Activated T-cell treated with anti-CD3 and anti-CD28 coated beads, Interleukin-2, amount 50 U/mL, for 24 hours (primary cell): ENCODE data around the gene PCNP.
"Not testable (repeated sequence)": the region's sequence is repeated elsewhere in the genome, so short reads cannot be mapped to it uniquely, and the experiment has no call there.

Source experiments
- DNase-seq: peaks from one replicate; pipeline ENCODE4 v3.0.0-alpha.2; 2020
- H3K27ac Mint-ChIP-seq: 2 replicates; pipeline ENCODE4 v1.8.0; 2020; ENCODE audit warnings: mild to moderate bottlenecking, mixed read lengths
- H3K27me3 Mint-ChIP-seq: 2 replicates; pipeline ENCODE4 v1.8.0; 2020; ENCODE audit warnings: mixed read lengths
- H3K36me3 Mint-ChIP-seq: 2 replicates; pipeline ENCODE4 v1.8.0; 2020; ENCODE audit warnings: low read depth, mixed read lengths
- H3K4me1 Mint-ChIP-seq: 2 replicates; pipeline ENCODE4 v1.8.0; 2020; ENCODE audit warnings: low read depth, mixed read lengths
- H3K4me3 Mint-ChIP-seq: 2 replicates; pipeline ENCODE4 v1.8.0; 2020; ENCODE audit warnings: mild to moderate bottlenecking, moderate library complexity, mixed read lengths
- H3K9me3 Mint-ChIP-seq: 2 replicates; pipeline ENCODE4 v1.8.0; 2020; ENCODE audit warnings: mixed read lengths

Gene PCNP

DNA sequence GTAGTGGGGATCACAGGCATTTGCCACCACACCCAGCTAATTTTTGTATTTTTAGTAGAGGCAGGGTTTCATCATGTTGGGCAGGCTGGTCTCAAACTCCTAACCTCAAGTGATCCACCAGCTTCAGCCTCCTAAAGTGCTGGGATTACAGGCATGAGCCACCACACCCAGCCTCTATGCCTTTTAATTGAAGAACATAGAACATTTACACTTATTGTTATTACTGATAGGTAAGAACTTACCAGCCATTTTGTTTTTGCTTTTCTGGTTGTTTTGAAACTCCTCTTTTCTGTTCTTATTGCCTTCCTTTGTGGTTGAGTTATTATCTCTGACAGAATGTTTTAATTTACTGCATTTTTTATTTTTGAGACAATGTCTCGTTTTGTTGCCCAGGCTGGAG lies 29.2 kb downstream of the PCNP start:
- Mint-ChIP-seq H3K27me3 (no peaks in the 10 kb centered on the region), H3K9me3 (no peaks in the 10 kb centered on the region), H3K4me1 (peaks cover 2% of the 10 kb centered on the region), H3K27ac (no peak overlapping the region), H3K36me3 (peaks cover 14% of the 10 kb centered on the region), H3K4me3 (no peak overlapping the region)
- no peak for DNase-seq

DNA sequence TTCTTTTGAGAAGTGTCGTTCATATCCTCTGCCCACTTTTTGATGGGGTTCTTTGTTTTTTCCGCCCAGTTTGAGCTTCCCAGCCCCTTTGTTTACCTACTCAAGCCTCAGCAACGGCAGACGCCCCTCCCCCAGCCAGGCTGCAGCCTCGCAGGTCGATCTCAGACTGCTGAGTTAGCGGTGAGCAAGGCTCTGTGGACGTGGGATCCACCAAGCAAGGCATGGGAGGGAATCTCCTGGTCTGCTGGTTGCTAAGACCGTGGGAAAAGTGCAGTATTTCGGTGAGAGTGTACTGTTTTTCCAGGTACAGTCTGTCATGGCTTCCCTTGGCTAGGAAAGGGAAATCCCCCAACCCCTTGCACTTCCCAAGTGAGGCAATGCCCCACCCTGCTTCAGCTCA lies 31.4 kb downstream of the PCNP start:
- not testable (repeated sequence) for H3K9me3 Mint-ChIP-seq

DNA sequence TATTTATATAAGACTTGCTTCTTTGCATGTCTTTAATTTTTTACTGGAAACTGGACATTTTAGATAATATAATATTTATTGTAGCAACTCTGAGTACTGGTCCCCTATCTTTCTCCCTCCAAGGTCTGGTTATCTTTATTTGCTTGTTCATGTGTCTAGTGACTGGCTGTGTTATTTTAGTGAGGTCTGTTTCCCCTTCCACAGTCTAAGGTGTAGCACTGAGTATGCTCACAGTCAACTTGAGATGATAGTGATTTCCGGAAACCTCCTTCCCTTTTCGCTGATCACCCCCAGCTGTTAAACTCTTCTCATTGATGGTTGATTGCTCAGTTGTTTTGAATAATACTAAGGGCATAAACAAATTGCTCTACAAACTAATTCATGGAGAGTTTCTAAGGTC lies 37.0 kb downstream of the PCNP start:
- H3K27me3 Mint-ChIP-seq = no peaks in the 10 kb centered on the region
- DNase-seq = no peak
- H3K36me3 Mint-ChIP-seq = no peaks in the 10 kb centered on the region
- H3K4me3 Mint-ChIP-seq = no peak overlapping the region
- H3K27ac Mint-ChIP-seq = no peak overlapping the region
- H3K4me1 Mint-ChIP-seq = no peaks in the 10 kb centered on the region
- no peaks in the 10 kb centered on the region for H3K9me3 Mint-ChIP-seq

More for the DNA sequence above, 31.4 kb downstream of the PCNP start:
- not testable (repeated sequence) for H3K4me3 Mint-ChIP-seq, H3K27me3 Mint-ChIP-seq, H3K4me1 Mint-ChIP-seq, H3K27ac Mint-ChIP-seq, H3K36me3 Mint-ChIP-seq, DNase-seq

GRCh38 chr3:101613014-101613413 lies 39.0 kb downstream of the PCNP start:
- H3K4me3 Mint-ChIP-seq, H3K27me3 Mint-ChIP-seq, H3K36me3 Mint-ChIP-seq, H3K27ac Mint-ChIP-seq, H3K4me1 Mint-ChIP-seq, DNase-seq, H3K9me3 Mint-ChIP-seq: not testable (repeated sequence)

DNA sequence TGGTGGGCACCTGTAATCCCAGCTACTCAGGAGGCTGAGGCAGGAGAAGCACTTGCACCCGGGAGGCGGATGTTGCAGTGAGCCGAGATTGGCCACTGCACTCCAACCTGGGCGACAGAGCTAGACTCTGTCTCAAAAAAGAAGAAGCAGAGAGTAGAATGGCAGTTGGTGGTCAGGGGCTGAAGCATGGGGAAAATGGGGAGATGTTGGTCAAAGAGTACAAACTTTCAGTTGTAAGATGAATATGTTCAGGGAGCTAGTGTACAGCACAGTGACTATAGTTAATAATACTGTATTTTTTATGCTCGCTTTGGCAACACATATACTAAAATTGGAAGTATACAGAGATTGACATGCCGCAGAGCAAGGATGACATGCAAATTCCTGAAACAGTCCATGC lies 41.5 kb downstream of the PCNP start:
- DNase-seq = no peak
- Mint-ChIP-seq H3K27ac (no peak overlapping the region), H3K4me1 (no peaks in the 10 kb centered on the region), H3K27me3 (no peaks in the 10 kb centered on the region), H3K9me3 (no peaks in the 10 kb centered on the region), H3K36me3 (no peaks in the 10 kb centered on the region), H3K4me3 (no peak overlapping the region)

DNA sequence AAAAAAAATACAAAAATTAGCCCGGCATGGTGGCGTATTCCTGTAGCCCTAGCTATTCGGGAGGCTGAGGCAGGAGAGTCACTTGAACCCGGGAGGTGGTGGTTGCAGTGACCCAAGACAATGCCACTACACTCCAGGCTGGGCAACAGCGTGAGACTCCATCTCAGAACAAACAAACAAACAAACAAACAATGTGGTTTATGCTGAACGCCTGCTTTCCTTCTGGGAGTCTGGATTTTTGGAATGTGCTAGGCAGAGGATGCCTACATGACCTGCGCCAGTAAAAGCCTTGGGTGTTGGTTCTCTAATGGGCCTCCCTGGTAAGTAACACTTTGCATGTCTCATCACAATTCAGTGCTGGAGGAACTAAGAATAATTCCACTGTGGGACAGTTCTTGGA lies 43.5 kb downstream of the PCNP start:
- no peak for DNase-seq
- Mint-ChIP-seq H3K4me1 (no peaks in the 10 kb centered on the region), H3K9me3 (peaks cover 2% of the 10 kb centered on the region), H3K27ac (no peak overlapping the region), H3K27me3 (no peaks in the 10 kb centered on the region), H3K4me3 (no peak overlapping the region), H3K36me3 (no peaks in the 10 kb centered on the region)

DNA sequence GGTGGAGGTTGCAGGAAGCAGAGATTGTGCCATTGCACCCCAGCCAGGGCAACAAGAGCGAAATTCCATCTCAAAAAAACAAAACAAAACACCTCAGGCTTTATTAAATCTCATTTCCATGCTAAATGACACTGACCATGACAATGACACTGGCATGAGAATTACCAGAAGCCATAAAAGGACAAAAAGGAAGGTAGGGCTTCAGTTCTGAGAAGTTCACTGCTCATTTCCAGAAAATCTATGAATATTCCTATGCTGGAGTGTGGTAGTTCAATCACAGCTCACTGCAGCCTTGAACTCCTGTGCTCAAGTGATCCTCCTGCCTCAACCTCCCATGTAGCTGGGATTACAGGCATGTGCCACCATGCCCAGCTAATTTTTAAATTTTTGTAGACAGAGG lies 44.7 kb downstream of the PCNP start:
- no peak overlapping the region for H3K4me3 Mint-ChIP-seq
- H3K9me3 Mint-ChIP-seq = peaks cover 2% of the 10 kb centered on the region
- H3K27me3 Mint-ChIP-seq = no peaks in the 10 kb centered on the region
- DNase-seq = no peak
- no peaks in the 10 kb centered on the region for H3K4me1 Mint-ChIP-seq
- H3K36me3 Mint-ChIP-seq = no peaks in the 10 kb centered on the region
- H3K27ac Mint-ChIP-seq = no peak overlapping the region

- no peak overlapping the region for H3K4me3 Mint-ChIP-seq
- H3K27ac Mint-ChIP-seq = no peak overlapping the region
- no peak for DNase-seq
- no peaks in the 10 kb centered on the region for H3K4me1 Mint-ChIP-seq
- no peaks in the 10 kb centered on the region for H3K27me3 Mint-ChIP-seq
- H3K36me3 Mint-ChIP-seq = no peaks in the 10 kb centered on the region
- H3K9me3 Mint-ChIP-seq = peaks cover 2% of the 10 kb centered on the region
These were observed 45.8 kb downstream of the PCNP start for GRCh38 chr3:101619734-101620133.

- peaks cover 2% of the 10 kb centered on the region for H3K9me3 Mint-ChIP-seq
- no peak for DNase-seq
- H3K4me1 Mint-ChIP-seq = no peaks in the 10 kb centered on the region
- no peak overlapping the region for H3K27ac Mint-ChIP-seq
- no peaks in the 10 kb centered on the region for H3K27me3 Mint-ChIP-seq
- no peak overlapping the region for H3K4me3 Mint-ChIP-seq
- H3K36me3 Mint-ChIP-seq = no peaks in the 10 kb centered on the region
These were observed 49.7 kb downstream of the PCNP start for GRCh38 chr3:101623656-101624055.

GRCh38 chr3:101624857-101625256 lies 50.9 kb downstream of the PCNP start:
- DNase-seq = no peak
- Mint-ChIP-seq H3K27me3 (no peaks in the 10 kb centered on the region), H3K36me3 (no peaks in the 10 kb centered on the region), H3K4me3 (no peak overlapping the region), H3K9me3 (peaks cover 2% of the 10 kb centered on the region), H3K4me1 (no peaks in the 10 kb centered on the region), H3K27ac (no peak overlapping the region)

DNA sequence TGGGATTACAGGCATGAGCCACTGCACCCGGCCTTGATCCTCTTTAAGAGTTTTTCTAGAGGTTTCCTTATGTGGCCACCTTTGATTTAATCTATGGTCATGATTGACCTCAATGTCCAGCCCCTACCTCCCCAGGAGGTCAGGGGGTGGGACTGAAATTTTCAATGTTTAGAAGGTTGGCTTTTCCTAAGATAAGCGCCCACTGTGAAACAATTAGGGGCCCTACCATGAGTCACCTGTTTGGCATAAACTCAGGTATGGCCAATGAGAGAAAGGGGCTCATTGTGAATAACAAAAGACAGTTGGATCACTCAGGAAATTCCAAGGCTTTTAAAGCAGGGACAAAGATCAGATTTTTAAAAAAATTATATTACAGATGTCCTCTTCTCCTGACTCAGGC lies 51.9 kb downstream of the PCNP start:
- Mint-ChIP-seq H3K27me3 (no peaks in the 10 kb centered on the region), H3K4me1 (no peaks in the 10 kb centered on the region), H3K4me3 (no peak overlapping the region), H3K9me3 (peaks cover 2% of the 10 kb centered on the region), H3K36me3 (no peaks in the 10 kb centered on the region), H3K27ac (no peak overlapping the region)
- DNase-seq = no peak

DNA sequence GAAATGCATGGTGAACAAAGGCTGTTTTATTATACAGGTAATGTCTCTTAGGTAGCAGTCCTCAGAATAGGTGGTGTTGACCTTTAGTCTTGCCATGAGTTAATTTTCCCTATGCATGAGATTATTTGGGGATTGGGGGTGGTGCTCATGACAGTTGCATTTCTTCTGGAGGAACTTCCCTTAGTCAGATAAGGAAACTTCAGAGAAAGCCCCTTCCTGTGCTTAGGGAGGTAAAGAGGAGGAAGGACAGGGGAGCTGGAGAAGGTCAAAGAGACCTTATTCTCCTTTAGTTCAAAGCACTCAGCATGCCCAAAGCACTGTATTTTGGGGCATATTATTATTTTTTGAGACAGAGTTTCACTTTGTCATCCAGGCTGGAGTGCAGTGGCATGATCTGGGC lies 55.2 kb downstream of the PCNP start:
- DNase-seq = no peak
- H3K36me3 Mint-ChIP-seq = no peaks in the 10 kb centered on the region
- H3K27me3 Mint-ChIP-seq = no peaks in the 10 kb centered on the region
- no peak overlapping the region for H3K27ac Mint-ChIP-seq
- H3K9me3 Mint-ChIP-seq = no peaks in the 10 kb centered on the region
- H3K4me1 Mint-ChIP-seq = no peaks in the 10 kb centered on the region
- H3K4me3 Mint-ChIP-seq = no peak overlapping the region

GRCh38 chr3:101631098-101631796 lies 57.3 kb downstream of the PCNP start:
- H3K27ac Mint-ChIP-seq = no peak overlapping the region
- peaks cover under 1% of the 10 kb centered on the region for H3K4me1 Mint-ChIP-seq
- no peaks in the 10 kb centered on the region for H3K27me3 Mint-ChIP-seq
- no peaks in the 10 kb centered on the region for H3K9me3 Mint-ChIP-seq
- DNase-seq = no peak
- no peak overlapping the region for H3K4me3 Mint-ChIP-seq
- no peaks in the 10 kb centered on the region for H3K36me3 Mint-ChIP-seq

GRCh38 chr3:101631959-101632358 lies 58.0 kb downstream of the PCNP start:
- H3K27ac Mint-ChIP-seq, DNase-seq, H3K9me3 Mint-ChIP-seq, H3K36me3 Mint-ChIP-seq, H3K27me3 Mint-ChIP-seq, H3K4me1 Mint-ChIP-seq, H3K4me3 Mint-ChIP-seq: not testable (repeated sequence)

DNA sequence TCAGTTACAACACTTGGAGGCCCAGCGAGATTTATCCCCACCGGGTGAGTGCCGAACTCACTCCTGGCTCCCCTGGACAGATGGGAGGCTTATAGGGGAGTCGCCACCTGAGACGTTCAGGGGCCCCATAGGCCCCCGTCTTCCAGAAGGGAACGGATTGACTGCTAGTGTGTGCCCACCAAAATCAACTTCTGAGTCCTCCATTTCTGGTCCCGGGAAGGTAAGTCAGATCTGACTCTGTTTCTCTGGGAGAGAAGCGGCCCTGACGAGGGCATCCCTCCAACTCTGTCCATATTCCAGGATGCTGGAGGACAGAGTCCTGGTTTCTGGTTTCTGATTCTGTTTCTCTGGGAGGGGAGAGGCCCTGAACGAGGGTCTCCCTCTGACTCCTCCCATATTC lies 58.6 kb downstream of the PCNP start:
- DNase-seq = no peak
- Mint-ChIP-seq H3K9me3 (no peaks in the 10 kb centered on the region), H3K4me1 (peaks cover 2% of the 10 kb centered on the region), H3K27ac (no peak overlapping the region), H3K27me3 (no peaks in the 10 kb centered on the region), H3K4me3 (no peak overlapping the region), H3K36me3 (no peaks in the 10 kb centered on the region)

DNA sequence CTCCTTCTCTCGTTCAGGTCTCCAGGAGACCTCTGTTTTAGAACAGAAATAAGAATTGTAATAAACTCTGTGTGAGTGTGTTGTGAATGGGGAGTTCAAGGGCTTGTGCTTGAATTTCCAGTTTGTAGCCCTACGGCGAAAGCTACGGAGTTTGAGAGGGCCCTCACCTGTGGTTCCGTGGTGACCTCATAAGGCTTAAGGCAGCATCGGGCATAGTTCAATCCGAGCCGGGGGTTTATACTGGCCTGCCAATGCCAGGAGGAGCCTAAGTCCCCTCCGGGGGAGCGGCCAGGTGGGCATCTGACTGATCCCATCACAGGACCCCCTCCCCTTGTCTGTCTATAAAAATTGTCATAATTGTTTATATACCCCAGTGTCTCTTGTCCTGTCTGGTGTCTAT lies 59.2 kb downstream of the PCNP start:
- H3K27me3 Mint-ChIP-seq = no peaks in the 10 kb centered on the region
- peaks cover 2% of the 10 kb centered on the region for H3K4me1 Mint-ChIP-seq
- H3K36me3 Mint-ChIP-seq = no peaks in the 10 kb centered on the region
- no peak overlapping the region for H3K27ac Mint-ChIP-seq
- no peaks in the 10 kb centered on the region for H3K9me3 Mint-ChIP-seq
- DNase-seq = no peak
- no peak overlapping the region for H3K4me3 Mint-ChIP-seq
